Type B pancreatic cell (in vitro differentiated cells): ENCODE measurements around the gene OSTF1. TPM values are rescaled to one million over a fixed set of nuclear protein-coding genes. Genes with fewer than 3 reads are reported as not detected.

Experiments
- DNase-seq: peaks from one replicate; pipeline ENCODE4 v3.0.0; 2021; ENCODE audit warnings: mixed read lengths; ENCODE audit not compliant: unreplicated experiment; ENCODE audit errors: extremely low spot score
- H3K27ac Mint-ChIP-seq: 2 replicates; pipeline ENCODE4 v1.8.0; 2021; ENCODE audit warnings: mild to moderate bottlenecking, mixed read lengths
- H3K27me3 Mint-ChIP-seq: 2 replicates; pipeline ENCODE4 v1.8.0; 2021; ENCODE audit warnings: mixed read lengths
- H3K36me3 Mint-ChIP-seq: 2 replicates; pipeline ENCODE4 v1.8.0; 2021; ENCODE audit warnings: mixed read lengths
- H3K4me1 Mint-ChIP-seq: one replicate; pipeline ENCODE4 v1.8.0; 2021; ENCODE audit warnings: mixed read lengths; ENCODE audit not compliant: unreplicated experiment
- H3K4me3 Mint-ChIP-seq: 2 replicates; pipeline ENCODE4 v1.8.0; 2021; ENCODE audit warnings: mild to moderate bottlenecking, mixed read lengths
- H3K9me3 Mint-ChIP-seq: 2 replicates; pipeline ENCODE4 v1.8.0; 2021; ENCODE audit warnings: mixed read lengths
- CTCF ChIP-seq: fragments of 200-600 bp; sonication (generic); conservative IDR thresholded peaks from 2 replicates; pipeline ENCODE4 v1.5.0; 2021; ENCODE audit warnings: antibody characterized with exemption, mild to moderate bottlenecking
- total RNA-seq: library from RNA; stranded (reverse); gene quantifications from 2 replicates; pipeline ENCODE4 v1.2.1, GENCODE V29; 2021; ENCODE audit warnings: low replicate concordance

Gene OSTF1
- total RNA-seq, 1 donor from 2014 or later = 18.3 TPM

DNA sequence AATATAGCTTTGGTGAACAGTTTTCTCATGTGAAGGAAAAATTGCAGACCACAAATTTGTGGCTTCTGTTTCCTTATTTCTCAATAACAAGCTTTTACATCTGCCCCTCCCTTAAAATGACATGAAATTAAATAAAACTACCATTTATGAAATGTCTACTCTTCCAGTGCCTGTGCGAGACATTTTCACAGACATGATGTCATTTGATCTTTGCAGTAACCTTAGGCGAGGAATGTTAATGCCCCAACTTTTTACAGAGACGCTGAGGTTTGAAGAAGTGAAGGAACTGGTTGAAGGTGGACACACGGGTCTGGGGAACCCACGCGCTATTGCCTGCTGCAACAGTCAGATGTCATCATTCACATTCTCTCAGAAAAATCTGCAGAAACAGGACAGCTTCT, 61.5 kb downstream of the OSTF1 start:
- H3K9me3 Mint-ChIP-seq = peaks cover 4% of the 10 kb centered on the region
- no peak for DNase-seq
- H3K4me3 Mint-ChIP-seq = no peak overlapping the region
- peaks cover 21% of the 10 kb centered on the region for H3K4me1 Mint-ChIP-seq
- H3K27ac Mint-ChIP-seq = no peak overlapping the region
- H3K36me3 Mint-ChIP-seq = peaks cover 5% of the 10 kb centered on the region
- no peaks in the 10 kb centered on the region for H3K27me3 Mint-ChIP-seq
- no peak for TF ChIP-seq CTCF

- no peaks in the 10 kb centered on the region for H3K27me3 Mint-ChIP-seq
- peaks cover 21% of the 10 kb centered on the region for H3K4me1 Mint-ChIP-seq
- no peak overlapping the region for H3K4me3 Mint-ChIP-seq
- no peaks in the 10 kb centered on the region for H3K9me3 Mint-ChIP-seq
- TF ChIP-seq CTCF = no peak
- DNase-seq = no peak
- no peak overlapping the region for H3K27ac Mint-ChIP-seq
- H3K36me3 Mint-ChIP-seq = no peaks in the 10 kb centered on the region
These were observed 62.2 kb downstream of the OSTF1 start for GRCh38 chr9:75150512-75150911.

DNA sequence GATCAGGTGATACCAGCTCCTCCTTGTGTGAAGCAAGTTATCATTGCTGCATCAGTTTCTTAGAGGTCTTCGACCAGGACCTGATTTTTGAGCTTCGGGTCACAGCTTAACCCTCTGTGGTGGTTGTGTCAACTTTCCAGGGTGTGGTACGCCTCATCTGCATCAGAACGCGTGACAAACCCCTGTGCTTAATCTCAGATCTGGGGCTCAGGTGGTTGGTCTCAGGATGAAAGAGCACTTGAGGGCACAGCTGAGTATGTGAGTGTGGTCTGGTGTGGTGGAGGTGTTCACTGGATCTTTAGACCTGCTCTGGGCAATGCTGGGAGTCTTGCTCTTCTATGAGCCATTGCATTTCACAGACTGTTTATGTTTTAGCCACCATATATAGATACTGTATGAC, 64.1 kb downstream of the OSTF1 start:
- no peak for DNase-seq
- Mint-ChIP-seq H3K27me3 (no peaks in the 10 kb centered on the region), H3K4me1 (peaks cover 21% of the 10 kb centered on the region), H3K36me3 (no peaks in the 10 kb centered on the region), H3K9me3 (no peaks in the 10 kb centered on the region), H3K4me3 (no peak overlapping the region), H3K27ac (no peak overlapping the region)
- TF ChIP-seq CTCF = no peak

DNA sequence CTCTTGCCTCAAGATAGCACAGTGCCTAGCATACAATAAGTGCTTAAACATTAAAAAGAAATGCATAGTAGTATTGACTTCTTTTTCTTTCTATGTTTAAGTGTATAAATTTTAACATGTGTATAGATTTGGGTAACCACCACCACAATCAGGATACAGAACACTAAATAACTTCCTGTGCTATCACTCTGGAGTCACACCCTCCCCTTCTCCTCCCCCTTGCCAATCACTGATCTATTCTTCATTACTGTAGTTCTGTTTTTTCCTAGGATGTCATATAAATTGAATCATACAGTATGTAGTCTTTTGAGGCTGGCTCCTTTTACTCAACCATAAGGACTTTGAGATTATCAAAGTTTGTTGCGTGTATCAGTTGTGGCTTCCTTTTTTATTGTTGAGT, 68.5 kb downstream of the OSTF1 start:
- H3K4me1 Mint-ChIP-seq = peaks cover 5% of the 10 kb centered on the region
- no peak overlapping the region for H3K27ac Mint-ChIP-seq
- no peaks in the 10 kb centered on the region for H3K9me3 Mint-ChIP-seq
- no peak for TF ChIP-seq CTCF
- no peak overlapping the region for H3K4me3 Mint-ChIP-seq
- DNase-seq = no peak
- no peaks in the 10 kb centered on the region for H3K27me3 Mint-ChIP-seq
- peaks cover 4% of the 10 kb centered on the region for H3K36me3 Mint-ChIP-seq

DNA sequence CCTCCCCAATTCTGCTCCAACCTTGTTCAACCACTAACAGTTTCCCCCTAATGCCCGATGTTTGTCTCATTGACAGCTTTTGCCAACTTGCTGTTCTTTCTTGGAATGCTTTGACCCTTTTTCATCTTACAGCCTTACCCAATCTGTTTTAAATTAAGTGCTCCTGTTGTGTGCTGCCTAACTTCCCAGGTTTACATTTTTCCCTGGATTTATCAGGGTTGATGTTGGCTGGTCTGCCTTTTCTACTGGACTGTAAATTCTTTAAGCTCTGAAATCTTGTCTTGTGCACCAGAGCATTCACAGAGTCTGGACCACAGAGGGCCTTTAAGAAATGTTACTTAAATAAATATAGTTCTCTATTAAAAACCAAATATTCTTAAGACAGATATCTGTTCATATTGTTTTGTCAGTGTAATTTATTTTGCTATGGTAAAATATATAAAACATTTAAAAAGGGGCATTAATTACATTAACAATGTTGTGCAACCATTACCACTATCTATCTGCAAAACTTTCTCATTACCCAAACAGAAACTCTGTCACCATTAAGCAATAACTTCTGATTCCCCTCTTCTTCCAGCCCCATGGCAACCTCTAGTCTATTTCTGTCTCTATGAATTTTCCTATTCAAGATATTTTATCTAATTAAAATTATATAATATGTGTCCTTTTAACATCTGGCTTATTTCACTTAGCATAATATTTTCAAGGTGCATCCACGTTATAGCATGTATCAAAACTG, 73.0 kb downstream of the OSTF1 start:
- H3K9me3 Mint-ChIP-seq = peaks cover under 1% of the 10 kb centered on the region
- no peak overlapping the region for H3K27ac Mint-ChIP-seq
- H3K4me1 Mint-ChIP-seq = peaks cover 5% of the 10 kb centered on the region
- no peak for TF ChIP-seq CTCF
- DNase-seq = no peak
- H3K4me3 Mint-ChIP-seq = no peak overlapping the region
- H3K36me3 Mint-ChIP-seq = peaks cover 5% of the 10 kb centered on the region
- no peaks in the 10 kb centered on the region for H3K27me3 Mint-ChIP-seq

DNA sequence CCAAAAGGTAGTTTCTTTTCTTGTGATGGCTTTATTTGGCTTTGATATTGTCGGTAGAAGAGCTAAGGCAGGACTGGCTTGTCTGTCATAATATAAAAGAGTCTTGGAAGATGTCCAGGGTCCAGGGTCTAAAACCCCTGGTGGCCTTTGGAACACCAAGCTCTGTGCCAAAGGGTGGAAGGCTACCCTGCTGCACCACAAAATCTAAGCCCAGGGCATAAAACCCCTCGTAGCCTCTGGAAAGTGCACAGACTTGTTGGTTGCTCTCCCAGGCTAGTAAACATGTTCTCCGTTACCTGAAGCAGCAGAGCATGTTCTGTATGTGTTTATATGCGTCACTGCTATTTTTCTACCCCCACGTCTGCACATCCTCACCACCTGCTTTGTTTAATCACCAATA, 75.5 kb downstream of the OSTF1 start:
- H3K4me1 Mint-ChIP-seq = peaks cover 5% of the 10 kb centered on the region
- no peak overlapping the region for H3K4me3 Mint-ChIP-seq
- no peak overlapping the region for H3K27ac Mint-ChIP-seq

More for the DNA sequence above, 75.5 kb downstream of the OSTF1 start:
- peaks cover 5% of the 10 kb centered on the region for H3K9me3 Mint-ChIP-seq
- DNase-seq = no peak
- peaks cover 19% of the 10 kb centered on the region for H3K36me3 Mint-ChIP-seq
- TF ChIP-seq CTCF = no peak
- H3K27me3 Mint-ChIP-seq = no peaks in the 10 kb centered on the region
